Fibroblast of villous mesenchyme (primary cell): ENCODE measurements around the gene CHERP. TPM values are rescaled to one million over a fixed set of nuclear protein-coding genes. Genes with fewer than 3 reads are reported as not detected.
"Not testable (repeated sequence)": the region's sequence is repeated elsewhere in the genome, so short reads cannot be mapped to it uniquely, and the experiment has no call there.

Experiments used
- DNase-seq: peaks from one replicate; pipeline ENCODE4 v3.0.0-alpha.2; 2010; ENCODE audit warnings: low read depth
- H3K4me3 ChIP-seq: 2 replicates; pipeline ENCODE4 v1.5.1; 2011; ENCODE audit warnings: low read depth, mild to moderate bottlenecking, low read length
- total RNA-seq: library from RNA; depleted of rRNA; stranded (reverse); fragments of >200 nt; gene quantifications from 2 replicates; pipeline ENCODE4 v1.2.3, GENCODE V29; 2012
- TF ChIP-seq, protein P1 (sequence below): IDR thresholded peaks from 2 replicates; pipeline ENCODE4 v1.5.1; 2012; ENCODE audit warnings: low read depth, mild to moderate bottlenecking, low read length; ENCODE audit not compliant: insufficient read depth

The CHERP gene
- total RNA-seq, 1 donor: 6.5 TPM

DNA sequence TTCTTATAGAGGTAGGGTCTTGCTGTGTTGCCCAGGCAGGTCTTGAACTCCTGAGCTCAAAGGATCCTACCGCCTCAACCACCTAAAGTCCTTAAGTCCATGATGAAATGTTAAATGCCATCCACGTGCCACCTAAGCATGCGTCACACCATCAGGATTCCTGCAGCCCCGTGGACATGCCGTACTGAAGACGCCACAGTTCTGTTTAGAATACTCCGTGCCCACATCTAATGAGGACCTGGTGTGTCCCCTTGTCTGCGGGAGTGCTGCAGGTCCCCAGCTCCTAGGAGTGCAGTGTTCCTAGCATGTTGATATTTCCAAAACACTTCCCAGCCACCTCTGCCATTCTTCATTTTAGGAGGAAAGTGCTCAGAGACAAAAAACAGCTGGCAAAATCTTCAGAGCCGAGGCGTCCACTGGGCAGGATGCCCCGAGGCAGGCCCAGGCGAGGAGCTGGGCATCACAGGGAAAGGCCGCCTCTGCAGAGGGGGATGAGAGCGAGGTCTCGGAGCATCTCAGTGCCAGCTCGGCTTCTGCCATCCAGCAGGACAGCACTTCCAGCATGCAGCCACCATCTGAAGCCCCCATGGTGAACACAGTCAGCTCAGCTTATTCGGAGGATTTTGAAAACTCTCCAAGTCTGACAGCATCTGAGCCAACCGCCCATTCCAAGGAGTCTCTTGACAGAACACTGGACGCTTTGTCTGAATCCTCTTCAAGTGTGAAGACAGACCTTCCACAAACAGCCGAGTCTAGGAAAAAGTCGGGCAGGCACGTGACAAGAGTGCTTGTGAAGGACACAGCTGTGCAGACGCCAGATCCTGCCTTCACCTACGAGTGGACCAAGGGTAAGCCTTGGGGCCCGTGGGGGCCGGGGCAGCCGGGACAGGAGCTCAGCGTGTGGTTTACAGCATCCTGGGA, 32.8 kb downstream of the CHERP start:
- H3K4me3 ChIP-seq: no peak overlapping the region
- DNase-seq: peak; percentile 9
- TF ChIP-seq, protein P1, sequence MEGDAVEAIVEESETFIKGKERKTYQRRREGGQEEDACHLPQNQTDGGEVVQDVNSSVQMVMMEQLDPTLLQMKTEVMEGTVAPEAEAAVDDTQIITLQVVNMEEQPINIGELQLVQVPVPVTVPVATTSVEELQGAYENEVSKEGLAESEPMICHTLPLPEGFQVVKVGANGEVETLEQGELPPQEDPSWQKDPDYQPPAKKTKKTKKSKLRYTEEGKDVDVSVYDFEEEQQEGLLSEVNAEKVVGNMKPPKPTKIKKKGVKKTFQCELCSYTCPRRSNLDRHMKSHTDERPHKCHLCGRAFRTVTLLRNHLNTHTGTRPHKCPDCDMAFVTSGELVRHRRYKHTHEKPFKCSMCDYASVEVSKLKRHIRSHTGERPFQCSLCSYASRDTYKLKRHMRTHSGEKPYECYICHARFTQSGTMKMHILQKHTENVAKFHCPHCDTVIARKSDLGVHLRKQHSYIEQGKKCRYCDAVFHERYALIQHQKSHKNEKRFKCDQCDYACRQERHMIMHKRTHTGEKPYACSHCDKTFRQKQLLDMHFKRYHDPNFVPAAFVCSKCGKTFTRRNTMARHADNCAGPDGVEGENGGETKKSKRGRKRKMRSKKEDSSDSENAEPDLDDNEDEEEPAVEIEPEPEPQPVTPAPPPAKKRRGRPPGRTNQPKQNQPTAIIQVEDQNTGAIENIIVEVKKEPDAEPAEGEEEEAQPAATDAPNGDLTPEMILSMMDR: no peak

DNA sequence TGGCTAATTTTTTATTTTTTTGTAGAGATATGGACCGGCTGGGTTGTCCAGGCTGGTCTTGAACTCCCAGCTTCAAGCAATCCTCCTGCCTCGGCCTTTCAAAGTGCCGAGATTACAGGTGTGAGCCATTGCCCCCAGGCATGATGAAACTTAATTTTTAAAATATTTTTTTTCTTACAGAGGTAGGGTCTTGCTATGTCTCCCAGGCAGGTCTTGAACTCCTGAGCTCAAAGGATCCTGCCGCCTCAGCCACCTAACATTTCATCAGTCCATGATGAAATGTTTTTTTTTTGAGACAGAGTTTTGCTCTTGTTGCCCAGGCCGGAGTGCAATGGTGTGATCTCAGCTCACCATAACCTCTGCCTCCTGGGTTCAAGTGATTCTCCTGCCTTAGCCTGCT, 33.7 kb downstream of the CHERP start:
- TF ChIP-seq, protein P1: no peak
- no peak overlapping the region for H3K4me3 ChIP-seq
- no peak for DNase-seq

DNA sequence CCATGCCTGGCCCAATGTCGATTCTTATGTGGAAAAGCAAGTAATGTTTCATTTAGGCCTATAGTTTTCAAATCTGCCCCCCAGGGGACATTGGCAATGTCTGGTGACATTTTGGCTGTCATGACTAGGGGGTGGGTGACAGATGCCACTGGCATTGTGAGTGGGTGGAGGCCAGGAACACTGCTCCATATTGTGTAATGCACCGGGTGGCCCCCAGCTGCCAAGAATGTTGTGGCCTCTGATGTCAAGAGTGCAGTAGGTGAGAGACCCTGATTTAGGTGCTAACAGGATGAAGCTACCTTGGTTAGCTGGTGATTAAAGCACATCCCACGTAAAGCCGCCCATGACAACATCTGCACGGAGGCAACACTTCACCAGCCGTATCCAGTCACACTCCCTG, 35.3 kb downstream of the CHERP start:
- TF ChIP-seq, protein P1: no peak
- H3K4me3 ChIP-seq: no peak overlapping the region
- DNase-seq: no peak

- DNase-seq, H3K4me3 ChIP-seq: not testable (repeated sequence)
Measured at GRCh38 chr19:16506161-16506560, 36.1 kb downstream of the CHERP start.

- no peak overlapping the region for H3K4me3 ChIP-seq
- no peak for DNase-seq
- TF ChIP-seq, protein P1: no peak
Measured at GRCh38 chr19:16504271-16504670, 38.0 kb downstream of the CHERP start.

- DNase-seq: no peak
- TF ChIP-seq, protein P1: no peak
- no peak overlapping the region for H3K4me3 ChIP-seq
Measured at GRCh38 chr19:16497837-16498236, 44.4 kb downstream of the CHERP start.

DNA sequence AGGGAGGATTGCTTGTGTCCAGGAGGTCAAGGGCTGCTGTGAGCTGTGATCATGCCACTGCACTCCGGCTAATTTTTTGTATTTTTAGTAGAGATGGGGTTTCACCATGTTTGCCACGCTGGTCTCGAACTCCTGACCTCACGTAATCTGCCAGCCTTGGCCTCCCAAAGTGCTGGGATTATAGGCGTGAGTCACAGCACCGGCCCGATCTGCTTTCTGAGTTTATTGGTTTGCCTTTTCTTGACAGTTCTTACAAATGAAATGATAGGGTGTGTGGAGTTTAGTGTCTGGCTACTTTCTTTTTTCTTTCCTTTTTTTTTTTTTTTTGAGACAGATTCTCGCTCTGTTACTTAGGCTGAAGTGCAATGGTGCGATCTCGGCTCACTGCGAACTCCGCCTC, 45.2 kb downstream of the CHERP start:
- peak; percentile 63 for DNase-seq
- TF ChIP-seq, protein P1: no peak
- H3K4me3 ChIP-seq: peak overlapping the region; percentile 76
